ENCODE results near the gene CFAP74. TPM values are rescaled to one million over a fixed set of nuclear protein-coding genes. Genes with fewer than 3 reads are reported as not detected.

Gene CFAP74
- total and polyA plus RNA-seq, 9 of the 15 experiments (the other 6 are each of a cell fraction or from before 2014, with no cell fraction given) = 0.03 to 0.15 (median 0.05) TPM; not detected in 6

DNA sequence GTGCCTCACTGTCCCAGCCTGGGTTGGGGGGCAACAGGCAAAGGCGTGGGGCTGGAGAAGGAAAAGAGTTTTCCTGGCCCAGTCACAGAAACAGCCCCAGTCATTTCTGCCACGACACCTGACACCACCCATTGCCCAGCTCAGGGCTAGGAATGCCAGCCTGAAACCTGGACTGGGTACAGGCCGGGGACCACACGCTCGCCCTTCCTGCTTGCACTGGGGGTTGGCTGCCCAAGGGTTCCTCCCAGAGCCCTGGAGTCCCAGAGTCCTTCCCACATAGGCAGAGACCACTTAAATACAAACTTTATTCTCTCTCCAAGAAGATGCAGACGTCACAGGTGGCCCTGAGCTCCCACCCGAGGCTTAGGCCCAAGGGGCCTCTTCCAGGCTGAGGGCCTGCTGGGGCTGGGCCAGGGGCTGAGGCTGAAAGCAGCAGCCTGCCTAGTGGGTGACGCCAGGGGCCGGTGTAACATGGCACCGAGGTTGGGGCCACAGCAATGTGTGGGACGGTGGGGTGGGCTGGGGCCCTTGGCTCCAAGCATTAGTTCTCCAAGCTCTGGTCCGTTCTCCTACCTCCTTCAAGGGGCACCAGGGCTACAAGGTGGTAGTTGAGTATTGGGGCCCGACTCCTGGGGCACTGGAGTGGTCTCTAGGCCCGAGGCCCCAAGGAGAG, 86.1 kb downstream of the CFAP74 start:
- ATAC-seq (no peak), FAIRE-seq (no peak), DNase-seq (ENCODE audit: extremely low read depth in 1 of 4, low spot score in 3 of 4) (no peak)
- Histone ChIP-seq H2AFZ (ENCODE audit: low read depth, low read length) (no peak overlapping the region), H3K4me3 (no peak overlapping the region), H3K27ac (ENCODE audit: extremely low read depth, low read depth, low read length) (no peak overlapping the region), H3K9me1 (ENCODE audit: control insufficient read depth, insufficient read depth, low read length) (no peaks in the 10 kb centered on the region), H3K9ac (ENCODE audit: insufficient read depth in 1 of 2, low read depth in 2 of 2, low read length in 2 of 2) (peak overlapping the region in 1 of 2 experiments; percentile 95; a peak in 2 of 4 replicates), H3K4me2 (ENCODE audit: insufficient read depth, low read length) (no peak overlapping the region), H3K36me3 (ENCODE audit: control insufficient read depth, insufficient read depth, low read length) (no peaks in the 10 kb centered on the region), H4K20me1 (replicated peaks; ENCODE audit: control insufficient read depth, insufficient read depth, low read length) (0 out of 2 replicates have a peak, but pooled peaks cover 4% of the 10 kb centered on the region), H3K27me3 (ENCODE audit: control insufficient read depth in 2 of 2, insufficient read depth in 2 of 2, low read length in 2 of 2) (no peaks in the 10 kb centered on the region; a peak in 1 of 5 replicates), H3K79me2 (ENCODE audit: control insufficient read depth, insufficient read depth, low read length) (no peaks in the 10 kb centered on the region), H3K9me3 (replicated peaks; ENCODE audit: control insufficient read depth, insufficient read depth, low read depth, low read length) (no peaks in the 10 kb centered on the region), H3K4me1 (replicated peaks in 1 of 2; ENCODE audit: control insufficient read depth in 2 of 2, insufficient read depth in 2 of 2, low read length in 2 of 2) (peaks cover 9 to 76% of the 10 kb centered on the region in 2 experiments; a peak in 4 of 5 replicates)
- CTCF ChIA-PET (ENCODE audit: low intra/inter-chr PET ratio) = no interaction called here
- TF ChIP-seq, protein P1, sequence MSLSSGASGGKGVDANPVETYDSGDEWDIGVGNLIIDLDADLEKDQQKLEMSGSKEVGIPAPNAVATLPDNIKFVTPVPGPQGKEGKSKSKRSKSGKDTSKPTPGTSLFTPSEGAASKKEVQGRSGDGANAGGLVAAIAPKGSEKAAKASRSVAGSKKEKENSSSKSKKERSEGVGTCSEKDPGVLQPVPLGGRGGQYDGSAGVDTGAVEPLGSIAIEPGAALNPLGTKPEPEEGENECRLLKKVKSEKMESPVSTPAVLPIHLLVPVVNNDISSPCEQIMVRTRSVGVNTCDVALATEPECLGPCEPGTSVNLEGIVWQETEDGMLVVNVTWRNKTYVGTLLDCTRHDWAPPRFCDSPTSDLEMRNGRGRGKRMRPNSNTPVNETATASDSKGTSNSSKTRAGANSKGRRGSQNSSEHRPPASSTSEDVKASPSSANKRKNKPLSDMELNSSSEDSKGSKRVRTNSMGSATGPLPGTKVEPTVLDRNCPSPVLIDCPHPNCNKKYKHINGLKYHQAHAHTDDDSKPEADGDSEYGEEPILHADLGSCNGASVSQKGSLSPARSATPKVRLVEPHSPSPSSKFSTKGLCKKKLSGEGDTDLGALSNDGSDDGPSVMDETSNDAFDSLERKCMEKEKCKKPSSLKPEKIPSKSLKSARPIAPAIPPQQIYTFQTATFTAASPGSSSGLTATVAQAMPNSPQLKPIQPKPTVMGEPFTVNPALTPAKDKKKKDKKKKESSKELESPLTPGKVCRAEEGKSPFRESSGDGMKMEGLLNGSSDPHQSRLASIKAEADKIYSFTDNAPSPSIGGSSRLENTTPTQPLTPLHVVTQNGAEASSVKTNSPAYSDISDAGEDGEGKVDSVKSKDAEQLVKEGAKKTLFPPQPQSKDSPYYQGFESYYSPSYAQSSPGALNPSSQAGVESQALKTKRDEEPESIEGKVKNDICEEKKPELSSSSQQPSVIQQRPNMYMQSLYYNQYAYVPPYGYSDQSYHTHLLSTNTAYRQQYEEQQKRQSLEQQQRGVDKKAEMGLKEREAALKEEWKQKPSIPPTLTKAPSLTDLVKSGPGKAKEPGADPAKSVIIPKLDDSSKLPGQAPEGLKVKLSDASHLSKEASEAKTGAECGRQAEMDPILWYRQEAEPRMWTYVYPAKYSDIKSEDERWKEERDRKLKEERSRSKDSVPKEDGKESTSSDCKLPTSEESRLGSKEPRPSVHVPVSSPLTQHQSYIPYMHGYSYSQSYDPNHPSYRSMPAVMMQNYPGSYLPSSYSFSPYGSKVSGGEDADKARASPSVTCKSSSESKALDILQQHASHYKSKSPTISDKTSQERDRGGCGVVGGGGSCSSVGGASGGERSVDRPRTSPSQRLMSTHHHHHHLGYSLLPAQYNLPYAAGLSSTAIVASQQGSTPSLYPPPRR (CRISPR knock-in tag; IDR thresholded peaks at IDR 0.05; ENCODE audit: borderline replicate concordance) = no peak
- TF ChIP-seq ZNF75A (CRISPR knock-in tag; IDR thresholded peaks at IDR 0.05) = no peak
- TF ChIP-seq BDP1 (IDR thresholded peaks at IDR 0.05; ENCODE audit: insufficient read depth, insufficient read length) = no peak
- no peak for TF ChIP-seq ZNF124 (CRISPR knock-in tag; IDR thresholded peaks at IDR 0.05)
- POLR2A ChIA-PET = interaction anchor here (0.6 to 1.5 kb wide), 4 partner anchors 10 to 158 kb away, joined by 3 to 5 read pairs (median 4); no protein-coding TSS in a partner anchor
- no TSS peak for BruUV-seq (replicated peaks)
- intact Hi-C loops (cut with micrococcal nuclease) (no loop called here), in situ Hi-C loops (cut with MboI) (loop anchor here (10.0 kb wide), 1 partner anchor 553 kb away; no protein-coding TSS in a partner anchor)
- 74% methylated on average over 12 of the region's 14 CpGs for WGBS (ENCODE audit: insufficient coverage, low coverage, missing lambda C conversion rate)
